Measurements from ENCODE around the gene HOOK2. TPM values are rescaled to one million over a fixed set of nuclear protein-coding genes. Genes with fewer than 3 reads are reported as not detected.

HOOK2 gene
- polyA plus RNA-seq, 1 of the 3 experiments (the other 2 are of a cell fraction) = 33.0 TPM

DNA sequence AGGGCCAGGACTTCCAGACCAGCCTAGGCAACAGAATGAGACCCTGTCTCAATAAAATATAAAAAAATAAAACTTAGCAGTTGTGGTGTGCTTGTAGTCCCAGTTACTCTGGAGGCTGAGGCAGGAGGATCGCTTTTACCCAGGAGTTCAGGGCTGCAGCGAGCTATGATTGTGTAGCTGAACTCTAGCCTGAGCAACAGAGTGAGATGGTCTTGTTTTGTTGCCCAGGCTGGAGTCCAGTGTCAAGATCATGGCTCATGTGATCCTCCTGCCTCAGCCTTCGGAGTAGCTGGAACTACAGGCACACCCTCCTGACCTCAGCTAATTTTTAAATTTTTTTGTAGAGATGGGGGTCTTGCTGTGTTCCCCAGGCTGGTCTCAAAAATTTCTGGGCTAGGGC, 11.6 kb upstream of the HOOK2 start:
- ChIA-PET CTCF (interaction anchor here (1.5 to 3.4 kb wide), 3 partner anchors 9 to 61 kb away, joined by 7 to 46 read pairs (median 14); no protein-coding TSS in a partner anchor), POLR2A (no interaction called here)
- no peak for DNase-seq
- Histone ChIP-seq H3K4me2 (no peak overlapping the region), H3K79me2 (ENCODE audit: insufficient read depth) (peaks cover 6% of the 10 kb centered on the region), H2AFZ (ENCODE audit: low read depth) (no peak overlapping the region), H3K9me2 (no peaks in the 10 kb centered on the region), H3F3A (replicated peaks; ENCODE audit: insufficient read depth) (peaks cover 69% of the 10 kb centered on the region), H4K20me1 (ENCODE audit: insufficient read depth) (peaks cover 5% of the 10 kb centered on the region), H3K4me3 (ENCODE audit: low read depth in 2 of 2, low read length in 1 of 2) (no peak overlapping the region), H3K27me3 (ENCODE audit: insufficient read depth) (no peaks in the 10 kb centered on the region), H3K9me3 (no peaks in the 10 kb centered on the region), H3K4me1 (ENCODE audit: control insufficient read depth in 1 of 2, insufficient read depth in 2 of 2, low read depth in 1 of 2, low read length in 1 of 2) (peaks cover 52 to 74% of the 10 kb centered on the region in 2 experiments), H3K9ac (no peak overlapping the region), H3K27ac (ENCODE audit: low read depth in 2 of 2, low read length in 1 of 2) (peak overlapping the region; percentile 97 to 98; a peak in 3 of 4 replicates), H3K36me3 (replicated peaks in 1 of 2; ENCODE audit: control insufficient read depth in 1 of 2, insufficient read depth in 2 of 2, low read length in 1 of 2) (no peaks in the 10 kb centered on the region)
- WGBS (ENCODE audit: low lambda C conversion rate) = 91% methylated on average over 3 of the region's 3 CpGs
- TF ChIP-seq SIN3A (IDR thresholded peaks at IDR 0.05; ENCODE audit: borderline replicate concordance, low read depth, low read length) = no peak
- TF ChIP-seq EZH2phosphoT487 (IDR thresholded peaks at IDR 0.05; ENCODE audit: borderline replicate concordance, low read depth) = no peak
- no peak for TF ChIP-seq FOSL2 (IDR thresholded peaks at IDR 0.05; ENCODE audit: borderline replicate concordance, low read depth)
- no peak for TF ChIP-seq EP300 (IDR thresholded peaks at IDR 0.05; ENCODE audit: borderline replicate concordance in 1 of 2, low read depth in 1 of 2, low read length in 1 of 2)
- TF ChIP-seq RCOR1 (IDR thresholded peaks at IDR 0.05; ENCODE audit: low read length) = no peak
- no peak for TF ChIP-seq GATA2 (CRISPR knock-in tag; IDR thresholded peaks at IDR 0.05)
- TF ChIP-seq RXRA (IDR thresholded peaks at IDR 0.05; ENCODE audit: borderline replicate concordance, low read depth) = no peak
- TF ChIP-seq TCF12 (IDR thresholded peaks at IDR 0.05) = no peak
- TF ChIP-seq FOXJ3 (CRISPR knock-in tag; IDR thresholded peaks at IDR 0.05) = no peak
- TF ChIP-seq, protein P1, sequence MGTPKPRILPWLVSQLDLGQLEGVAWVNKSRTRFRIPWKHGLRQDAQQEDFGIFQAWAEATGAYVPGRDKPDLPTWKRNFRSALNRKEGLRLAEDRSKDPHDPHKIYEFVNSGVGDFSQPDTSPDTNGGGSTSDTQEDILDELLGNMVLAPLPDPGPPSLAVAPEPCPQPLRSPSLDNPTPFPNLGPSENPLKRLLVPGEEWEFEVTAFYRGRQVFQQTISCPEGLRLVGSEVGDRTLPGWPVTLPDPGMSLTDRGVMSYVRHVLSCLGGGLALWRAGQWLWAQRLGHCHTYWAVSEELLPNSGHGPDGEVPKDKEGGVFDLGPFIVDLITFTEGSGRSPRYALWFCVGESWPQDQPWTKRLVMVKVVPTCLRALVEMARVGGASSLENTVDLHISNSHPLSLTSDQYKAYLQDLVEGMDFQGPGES (IDR thresholded peaks at IDR 0.05; ENCODE audit: low read depth, low read length) = no peak
- TF ChIP-seq POLR2AphosphoS5 (IDR thresholded peaks at IDR 0.05; ENCODE audit: low read depth, low read length) = no peak
- TF ChIP-seq, protein P2, sequence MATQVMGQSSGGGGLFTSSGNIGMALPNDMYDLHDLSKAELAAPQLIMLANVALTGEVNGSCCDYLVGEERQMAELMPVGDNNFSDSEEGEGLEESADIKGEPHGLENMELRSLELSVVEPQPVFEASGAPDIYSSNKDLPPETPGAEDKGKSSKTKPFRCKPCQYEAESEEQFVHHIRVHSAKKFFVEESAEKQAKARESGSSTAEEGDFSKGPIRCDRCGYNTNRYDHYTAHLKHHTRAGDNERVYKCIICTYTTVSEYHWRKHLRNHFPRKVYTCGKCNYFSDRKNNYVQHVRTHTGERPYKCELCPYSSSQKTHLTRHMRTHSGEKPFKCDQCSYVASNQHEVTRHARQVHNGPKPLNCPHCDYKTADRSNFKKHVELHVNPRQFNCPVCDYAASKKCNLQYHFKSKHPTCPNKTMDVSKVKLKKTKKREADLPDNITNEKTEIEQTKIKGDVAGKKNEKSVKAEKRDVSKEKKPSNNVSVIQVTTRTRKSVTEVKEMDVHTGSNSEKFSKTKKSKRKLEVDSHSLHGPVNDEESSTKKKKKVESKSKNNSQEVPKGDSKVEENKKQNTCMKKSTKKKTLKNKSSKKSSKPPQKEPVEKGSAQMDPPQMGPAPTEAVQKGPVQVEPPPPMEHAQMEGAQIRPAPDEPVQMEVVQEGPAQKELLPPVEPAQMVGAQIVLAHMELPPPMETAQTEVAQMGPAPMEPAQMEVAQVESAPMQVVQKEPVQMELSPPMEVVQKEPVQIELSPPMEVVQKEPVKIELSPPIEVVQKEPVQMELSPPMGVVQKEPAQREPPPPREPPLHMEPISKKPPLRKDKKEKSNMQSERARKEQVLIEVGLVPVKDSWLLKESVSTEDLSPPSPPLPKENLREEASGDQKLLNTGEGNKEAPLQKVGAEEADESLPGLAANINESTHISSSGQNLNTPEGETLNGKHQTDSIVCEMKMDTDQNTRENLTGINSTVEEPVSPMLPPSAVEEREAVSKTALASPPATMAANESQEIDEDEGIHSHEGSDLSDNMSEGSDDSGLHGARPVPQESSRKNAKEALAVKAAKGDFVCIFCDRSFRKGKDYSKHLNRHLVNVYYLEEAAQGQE (IDR thresholded peaks at IDR 0.05; ENCODE audit: low read depth, low read length) = no peak
- TF ChIP-seq, protein P3, sequence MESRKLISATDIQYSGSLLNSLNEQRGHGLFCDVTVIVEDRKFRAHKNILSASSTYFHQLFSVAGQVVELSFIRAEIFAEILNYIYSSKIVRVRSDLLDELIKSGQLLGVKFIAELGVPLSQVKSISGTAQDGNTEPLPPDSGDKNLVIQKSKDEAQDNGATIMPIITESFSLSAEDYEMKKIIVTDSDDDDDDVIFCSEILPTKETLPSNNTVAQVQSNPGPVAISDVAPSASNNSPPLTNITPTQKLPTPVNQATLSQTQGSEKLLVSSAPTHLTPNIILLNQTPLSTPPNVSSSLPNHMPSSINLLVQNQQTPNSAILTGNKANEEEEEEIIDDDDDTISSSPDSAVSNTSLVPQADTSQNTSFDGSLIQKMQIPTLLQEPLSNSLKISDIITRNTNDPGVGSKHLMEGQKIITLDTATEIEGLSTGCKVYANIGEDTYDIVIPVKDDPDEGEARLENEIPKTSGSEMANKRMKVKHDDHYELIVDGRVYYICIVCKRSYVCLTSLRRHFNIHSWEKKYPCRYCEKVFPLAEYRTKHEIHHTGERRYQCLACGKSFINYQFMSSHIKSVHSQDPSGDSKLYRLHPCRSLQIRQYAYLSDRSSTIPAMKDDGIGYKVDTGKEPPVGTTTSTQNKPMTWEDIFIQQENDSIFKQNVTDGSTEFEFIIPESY (IDR thresholded peaks at IDR 0.05; ENCODE audit: borderline replicate concordance, low read depth) = no peak
- TF ChIP-seq ELF1 (IDR thresholded peaks at IDR 0.05) = no peak
- TF ChIP-seq SMC3 (IDR thresholded peaks at IDR 0.05; ENCODE audit: low read depth, low read length) = no peak
- TF ChIP-seq RFX5 (IDR thresholded peaks at IDR 0.05; ENCODE audit: low read length) = no peak
- no peak for TF ChIP-seq FOXM1 (IDR thresholded peaks at IDR 0.05; ENCODE audit: low read depth)

Data from SK-N-SH (cell line).